ELR (cell line): ENCODE results near the gene CADM1.

ENCODE experiments used
- DNase-seq: peaks from one replicate; pipeline ENCODE4 v3.0.0-alpha.2; 2015; ENCODE audit warnings: low read depth

Gene CADM1

GRCh38 chr11:115244758-115245157 is 259.5 kb downstream of the CADM1 start:
- no peak for DNase-seq

- DNase-seq = no peak
Measured at GRCh38 chr11:115244296-115244695, 259.9 kb downstream of the CADM1 start.

GRCh38 chr11:115242982-115243381 is 261.2 kb downstream of the CADM1 start:
- DNase-seq = no peak

- no peak for DNase-seq
Measured at GRCh38 chr11:115241899-115242298, 262.3 kb downstream of the CADM1 start.

- DNase-seq = no peak
Measured at GRCh38 chr11:115238791-115239190, 265.4 kb downstream of the CADM1 start.

GRCh38 chr11:115238086-115238485 is 266.1 kb downstream of the CADM1 start:
- no peak for DNase-seq

- DNase-seq = no peak
Measured at GRCh38 chr11:115237578-115237977, 266.6 kb downstream of the CADM1 start.

- DNase-seq = no peak
Measured at GRCh38 chr11:115234794-115235193, 269.4 kb downstream of the CADM1 start.

- peak; percentile 65 for DNase-seq
Measured at GRCh38 chr11:115226556-115226955, 277.7 kb downstream of the CADM1 start.

- DNase-seq = no peak
Measured at GRCh38 chr11:115224551-115224950, 279.7 kb downstream of the CADM1 start.

GRCh38 chr11:115222863-115223530 is 281.2 kb downstream of the CADM1 start:
- no peak for DNase-seq

- DNase-seq = peak; percentile 58
Measured at GRCh38 chr11:115222218-115222862, 281.9 kb downstream of the CADM1 start.

GRCh38 chr11:115221461-115222069 is 282.6 kb downstream of the CADM1 start:
- DNase-seq = no peak

GRCh38 chr11:115220911-115221310 is 283.3 kb downstream of the CADM1 start:
- DNase-seq = no peak

- no peak for DNase-seq
Measured at GRCh38 chr11:115220423-115220822, 283.8 kb downstream of the CADM1 start.

- no peak for DNase-seq
Measured at GRCh38 chr11:115219376-115219775, 284.8 kb downstream of the CADM1 start.

GRCh38 chr11:115217726-115218311 is 286.4 kb downstream of the CADM1 start:
- DNase-seq = no peak

- DNase-seq = peak; percentile 6
Measured at GRCh38 chr11:115215694-115216617, 288.3 kb downstream of the CADM1 start.

- no peak for DNase-seq
Measured at GRCh38 chr11:115214644-115215234, 289.5 kb downstream of the CADM1 start.

GRCh38 chr11:115213007-115213406 is 291.2 kb downstream of the CADM1 start:
- DNase-seq = no peak

GRCh38 chr11:115208808-115209259 is 295.4 kb downstream of the CADM1 start:
- no peak for DNase-seq
